Hematopoietic multipotent progenitor cell treated with erythropoietin and hydrocortisone succinate and interleukin-3 and kit ligand, for 6 days (in vitro differentiated cells): ENCODE measurements around the gene CFAP53.
"Not testable (repeated sequence)": the region's sequence is repeated elsewhere in the genome, so short reads cannot be mapped to it uniquely, and the experiment has no call there.

ENCODE experiments used
- DNase-seq: peaks from one replicate; pipeline ENCODE4 v3.0.0-alpha.2; 2015

The CFAP53 gene, protein sequence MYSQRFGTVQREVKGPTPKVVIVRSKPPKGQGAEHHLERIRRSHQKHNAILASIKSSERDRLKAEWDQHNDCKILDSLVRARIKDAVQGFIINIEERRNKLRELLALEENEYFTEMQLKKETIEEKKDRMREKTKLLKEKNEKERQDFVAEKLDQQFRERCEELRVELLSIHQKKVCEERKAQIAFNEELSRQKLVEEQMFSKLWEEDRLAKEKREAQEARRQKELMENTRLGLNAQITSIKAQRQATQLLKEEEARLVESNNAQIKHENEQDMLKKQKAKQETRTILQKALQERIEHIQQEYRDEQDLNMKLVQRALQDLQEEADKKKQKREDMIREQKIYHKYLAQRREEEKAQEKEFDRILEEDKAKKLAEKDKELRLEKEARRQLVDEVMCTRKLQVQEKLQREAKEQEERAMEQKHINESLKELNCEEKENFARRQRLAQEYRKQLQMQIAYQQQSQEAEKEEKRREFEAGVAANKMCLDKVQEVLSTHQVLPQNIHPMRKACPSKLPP

DNA sequence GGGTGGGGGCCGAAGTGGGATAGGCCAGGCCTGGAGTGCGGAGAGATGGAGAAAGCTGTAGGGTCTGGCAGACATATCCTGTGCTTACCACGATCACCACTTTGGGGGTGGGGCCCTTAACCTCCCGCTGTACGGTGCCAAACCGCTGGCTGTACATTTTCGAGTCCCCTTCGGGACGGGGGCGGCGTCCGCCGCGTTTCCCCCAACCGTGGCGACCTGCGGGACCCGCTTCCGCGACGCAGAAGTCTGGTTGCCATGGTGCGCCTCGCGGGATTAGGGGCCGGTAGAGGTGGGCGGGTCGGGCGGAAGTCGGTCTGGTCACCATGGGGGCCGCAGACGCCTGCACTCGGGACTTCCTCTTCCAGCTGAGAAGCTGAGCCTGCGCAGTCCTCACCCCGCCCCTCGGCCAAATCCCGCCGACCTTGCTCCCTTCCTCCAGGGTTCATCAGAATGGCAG, at the start of gene CFAP53:
Gene CFAP53, minus strand, starts transcription at position 248 of the 457 bp plus-strand sequence. Its CDS starts 91 bp downstream, at position 157.
- peak; percentile 96 for DNase-seq

DNA sequence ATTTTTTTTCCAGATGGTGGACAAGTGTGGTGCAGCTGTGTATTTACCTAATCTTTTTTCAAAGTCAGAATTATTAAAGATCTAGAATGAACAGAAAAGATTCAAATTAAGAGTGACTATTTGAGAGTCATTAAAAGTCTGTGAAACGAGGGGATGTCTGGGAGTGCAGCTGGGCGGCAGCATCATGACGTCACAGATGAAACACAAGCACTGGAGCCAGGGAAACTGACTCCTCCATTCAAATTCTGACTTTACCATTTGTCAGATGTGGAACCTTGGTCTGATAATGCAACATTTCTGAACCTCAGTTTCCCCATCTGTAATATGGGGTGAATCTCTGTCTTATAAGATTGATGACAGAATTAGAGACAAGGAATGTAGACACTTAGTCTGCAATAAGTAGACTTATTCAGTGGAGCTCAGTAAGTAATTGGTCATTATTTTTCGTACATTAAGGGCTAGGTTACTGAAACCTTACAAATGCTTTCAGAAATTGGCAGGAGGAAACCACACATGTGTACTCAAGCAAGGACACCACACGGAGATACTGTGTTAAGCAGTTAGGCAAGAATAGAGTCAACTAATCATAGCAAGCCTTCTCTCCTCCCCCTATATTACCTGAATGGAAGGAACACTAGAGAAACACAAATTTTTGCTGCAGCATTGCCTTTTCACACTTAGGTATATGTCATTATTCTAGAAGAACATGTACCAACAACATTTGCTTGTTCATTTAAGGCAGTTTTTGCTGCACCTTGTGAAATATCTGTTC, 49.0 kb upstream of the CFAP53 start:
- DNase-seq = no peak

DNA sequence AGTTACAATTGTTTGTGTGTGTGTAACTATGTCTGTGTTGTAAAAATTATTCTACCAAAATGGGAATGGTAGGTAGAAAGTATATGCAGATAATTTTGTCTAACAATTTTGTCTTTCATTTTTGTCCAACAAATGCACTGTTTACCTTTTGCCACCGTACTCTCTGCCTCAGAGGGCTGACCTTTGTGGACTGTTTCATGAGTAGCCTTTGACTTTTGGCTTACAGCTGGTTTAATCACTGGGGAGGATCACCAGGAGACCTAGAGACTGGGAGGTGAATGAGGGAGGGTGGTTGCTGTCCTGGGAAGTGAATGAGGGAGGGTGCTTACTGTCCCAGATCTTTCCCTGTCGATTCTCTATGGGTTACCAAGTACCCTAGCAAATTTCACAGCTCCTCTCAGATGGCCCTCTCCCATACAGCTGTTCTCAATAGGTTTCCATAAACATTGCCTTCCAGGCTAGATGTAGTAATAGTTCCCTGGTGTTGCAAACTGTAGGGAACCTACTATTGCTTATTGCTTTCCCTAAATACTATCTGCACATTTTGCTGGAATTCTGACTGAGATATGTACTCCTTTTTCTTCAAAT, 47.7 kb upstream of the CFAP53 start:
- DNase-seq = no peak

DNA sequence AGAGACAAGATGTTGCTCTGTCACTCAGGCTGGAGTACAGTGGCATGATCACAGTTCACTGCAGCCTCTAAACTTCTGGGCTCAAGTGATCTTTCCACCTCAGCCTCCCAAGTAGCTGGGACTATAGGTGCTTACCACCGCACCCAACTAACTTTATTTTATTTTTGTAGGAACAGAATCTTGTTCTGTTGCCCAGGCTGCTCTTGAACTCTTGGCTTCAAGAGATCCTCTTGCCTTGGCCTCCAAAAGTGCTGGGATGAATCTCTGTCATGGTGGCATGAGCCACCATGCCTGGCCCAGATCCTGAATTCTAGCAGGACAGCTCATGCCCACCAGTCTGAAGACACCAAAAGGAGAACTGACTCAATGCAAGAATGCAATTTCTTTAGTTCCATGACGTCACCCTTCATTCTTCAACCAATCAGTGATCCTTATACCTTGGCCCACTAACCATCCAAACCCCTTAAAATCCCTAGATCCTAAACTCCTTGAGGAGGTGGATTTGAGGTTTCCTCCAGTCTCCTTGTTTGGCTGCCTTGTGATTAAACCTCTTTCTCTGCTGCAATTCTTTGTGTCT, 46.8 kb upstream of the CFAP53 start:
- DNase-seq = no peak

DNA sequence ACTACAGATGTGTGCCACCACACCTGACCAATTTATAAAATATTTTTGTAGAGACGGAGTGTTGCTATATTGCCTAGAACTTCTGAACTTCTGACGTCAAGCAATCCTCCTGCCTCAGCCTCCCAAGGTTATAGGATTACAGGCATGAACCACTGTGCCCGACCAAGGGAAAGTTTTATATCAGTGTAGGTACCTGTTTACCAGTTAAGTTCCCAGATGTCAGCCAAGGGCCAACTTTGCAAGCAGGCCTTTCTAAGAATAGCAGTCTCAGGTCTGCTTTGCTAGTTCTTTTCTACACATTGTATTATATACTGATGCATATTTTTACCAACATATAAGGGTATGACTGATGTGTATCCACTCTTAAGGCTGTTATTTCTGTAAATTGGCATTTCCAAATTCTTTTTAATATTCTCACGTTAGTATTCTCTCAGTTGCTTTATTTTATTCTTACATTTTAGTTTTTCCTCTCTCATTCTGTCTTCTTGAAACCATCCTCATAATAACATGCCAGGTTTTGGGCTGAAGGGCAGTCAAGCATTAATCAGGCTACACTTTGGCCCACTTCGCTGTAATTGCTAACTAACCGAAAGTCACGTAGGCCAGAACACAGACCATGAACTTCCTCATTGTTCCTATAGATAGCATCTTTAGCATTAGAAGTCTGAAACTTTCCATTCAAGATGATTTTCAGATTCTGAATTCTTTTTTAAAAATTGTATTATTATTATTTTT, 46.2 kb upstream of the CFAP53 start:
- DNase-seq = no peak

DNA sequence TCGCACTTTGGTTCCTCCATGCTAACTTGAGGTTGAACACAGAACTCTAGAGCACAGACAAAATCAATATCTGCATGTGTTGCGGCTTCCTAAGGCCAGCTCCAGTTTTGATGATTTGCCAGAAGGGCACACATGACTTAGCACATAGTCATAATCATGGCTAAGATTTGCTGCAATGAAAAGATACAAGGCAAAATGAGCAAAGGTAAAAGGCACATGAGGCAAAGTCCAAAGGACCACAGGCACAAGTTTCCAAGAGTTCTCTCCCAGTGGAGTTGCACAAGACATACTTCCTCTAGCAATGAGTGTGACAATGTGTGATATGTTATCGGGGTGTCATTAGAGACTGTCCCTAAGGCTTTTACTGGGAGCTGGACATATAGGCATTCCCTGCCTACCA, 45.4 kb upstream of the CFAP53 start:
- DNase-seq = no peak

DNA sequence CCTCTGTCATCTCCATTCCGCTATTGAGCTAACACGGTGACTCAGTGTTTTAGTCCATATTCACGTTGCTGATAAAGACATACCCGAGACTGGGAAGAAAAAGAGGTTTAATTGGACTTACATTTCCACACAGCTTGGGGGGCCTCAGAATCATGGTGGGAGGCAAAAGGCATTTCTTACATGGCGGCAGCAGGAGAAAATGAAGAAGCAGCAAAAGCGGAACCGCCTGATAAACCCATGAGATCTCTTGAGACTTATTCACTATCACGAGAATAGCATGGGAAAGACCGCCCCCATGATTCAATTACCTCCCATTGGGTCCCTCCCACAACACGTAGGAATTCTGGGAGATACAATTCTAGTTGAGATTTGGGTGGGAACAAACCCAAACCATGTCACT, 43.8 kb upstream of the CFAP53 start:
- DNase-seq = no peak

DNA sequence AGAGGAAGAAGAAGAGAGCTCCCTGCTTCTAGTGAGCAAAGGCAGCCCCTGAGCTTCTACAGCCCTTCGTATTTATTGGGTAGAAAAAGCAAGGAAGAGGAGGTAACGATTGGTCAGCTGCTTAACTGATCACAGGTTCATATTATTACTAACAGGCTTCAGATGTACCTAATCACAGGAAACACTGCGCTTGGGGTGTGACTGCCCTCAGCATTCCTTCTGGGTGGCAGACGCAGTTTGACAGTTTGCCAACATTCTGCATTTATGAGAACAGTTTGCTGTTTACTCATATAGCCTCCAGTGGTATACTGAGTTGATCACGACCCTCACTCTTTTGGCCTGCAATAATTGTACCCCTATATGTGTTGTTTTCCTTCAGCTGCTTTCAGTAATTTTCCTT, 42.6 kb upstream of the CFAP53 start:
- not testable (repeated sequence) for DNase-seq

DNA sequence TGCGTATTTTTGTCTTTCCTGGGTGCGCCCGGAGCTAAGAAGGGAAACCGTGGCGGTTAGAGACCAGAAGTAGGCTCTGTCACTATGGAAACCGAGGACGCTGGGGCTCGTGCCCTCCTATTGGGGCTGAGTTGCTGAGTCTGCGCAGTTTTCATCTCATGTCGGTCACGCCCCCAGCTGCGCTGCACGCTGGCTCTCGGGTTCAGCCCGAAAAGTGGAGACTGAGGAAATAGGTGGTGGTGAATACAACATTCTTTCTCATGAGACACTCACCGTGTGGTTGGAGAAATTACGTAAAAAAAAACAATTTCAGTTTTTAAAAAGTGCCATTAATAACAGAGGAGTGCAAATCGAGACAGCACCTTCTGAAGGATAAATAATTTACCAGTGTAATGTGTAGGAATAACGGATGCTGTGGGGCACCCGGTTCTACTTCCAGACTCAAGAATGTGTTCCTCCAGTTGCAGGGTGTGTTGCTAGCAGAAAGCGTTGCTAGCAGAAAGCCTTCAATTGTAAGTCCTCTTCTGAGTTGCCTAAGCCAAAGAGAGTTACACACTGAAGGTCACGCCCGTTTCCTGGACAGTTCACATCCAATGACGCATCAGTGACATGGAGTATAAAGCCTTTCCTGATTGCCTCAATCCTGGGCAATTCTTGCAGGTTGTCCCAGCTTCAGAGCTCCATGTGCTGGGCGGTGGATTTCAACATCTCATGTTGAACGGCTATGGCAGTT, 41.6 kb upstream of the CFAP53 start:
- DNase-seq = peak; percentile 98

DNA sequence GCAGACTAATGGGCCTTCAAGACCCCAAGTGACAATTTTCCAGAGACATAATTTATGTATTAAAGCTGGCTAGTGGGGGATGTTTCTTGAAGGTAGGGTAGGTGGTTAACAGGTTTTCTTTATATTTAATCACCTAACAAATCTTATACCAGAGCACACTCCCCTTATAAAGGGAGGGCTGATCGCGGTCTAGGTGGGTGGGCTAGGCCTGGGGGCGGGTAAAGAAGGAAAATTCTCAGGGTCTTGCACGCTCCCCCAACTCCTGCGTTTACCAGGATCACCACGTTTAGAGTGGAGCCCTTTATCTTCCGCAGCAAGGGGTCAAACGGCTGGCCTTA, 41.1 kb upstream of the CFAP53 start:
- DNase-seq = no peak

DNA sequence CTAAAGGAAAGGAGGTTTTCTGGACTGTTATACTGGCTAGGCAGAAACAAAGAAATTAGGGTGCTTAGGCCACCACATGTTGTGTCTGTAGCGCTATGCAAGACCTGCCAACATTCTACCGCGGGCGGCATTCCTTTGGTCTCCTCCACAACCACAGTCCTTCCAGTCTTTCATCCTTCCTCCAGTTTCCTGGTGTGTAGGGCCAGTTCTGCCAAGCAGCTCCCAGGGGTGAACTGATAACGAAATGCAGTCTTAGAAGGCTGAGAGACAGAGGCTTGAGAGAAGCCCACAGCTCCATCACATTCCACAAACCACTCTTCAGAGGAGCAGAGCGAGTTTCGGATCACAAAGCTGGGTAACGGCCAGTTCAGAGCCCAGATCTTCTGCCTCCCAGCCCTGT, 40.6 kb upstream of the CFAP53 start:
- DNase-seq = no peak

DNA sequence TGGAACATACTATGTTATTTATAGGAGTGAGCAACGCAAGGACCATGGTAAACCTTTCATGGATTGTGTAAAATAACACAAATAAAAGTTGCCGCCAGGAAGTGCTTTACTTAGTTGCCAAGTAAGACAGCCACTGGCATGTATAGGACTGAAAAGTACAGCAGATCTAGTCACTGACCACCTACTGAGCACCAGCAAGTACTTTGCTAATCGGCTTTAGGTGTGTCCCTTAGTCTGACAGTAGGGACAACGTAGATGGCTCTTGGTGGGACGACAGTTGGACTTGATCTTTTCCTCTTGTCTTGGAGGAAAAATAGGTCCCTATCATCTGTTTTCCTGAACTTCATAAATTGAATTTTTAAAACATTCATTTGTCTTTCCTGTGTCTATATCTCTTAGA, 34.8 kb upstream of the CFAP53 start:
- DNase-seq = no peak

DNA sequence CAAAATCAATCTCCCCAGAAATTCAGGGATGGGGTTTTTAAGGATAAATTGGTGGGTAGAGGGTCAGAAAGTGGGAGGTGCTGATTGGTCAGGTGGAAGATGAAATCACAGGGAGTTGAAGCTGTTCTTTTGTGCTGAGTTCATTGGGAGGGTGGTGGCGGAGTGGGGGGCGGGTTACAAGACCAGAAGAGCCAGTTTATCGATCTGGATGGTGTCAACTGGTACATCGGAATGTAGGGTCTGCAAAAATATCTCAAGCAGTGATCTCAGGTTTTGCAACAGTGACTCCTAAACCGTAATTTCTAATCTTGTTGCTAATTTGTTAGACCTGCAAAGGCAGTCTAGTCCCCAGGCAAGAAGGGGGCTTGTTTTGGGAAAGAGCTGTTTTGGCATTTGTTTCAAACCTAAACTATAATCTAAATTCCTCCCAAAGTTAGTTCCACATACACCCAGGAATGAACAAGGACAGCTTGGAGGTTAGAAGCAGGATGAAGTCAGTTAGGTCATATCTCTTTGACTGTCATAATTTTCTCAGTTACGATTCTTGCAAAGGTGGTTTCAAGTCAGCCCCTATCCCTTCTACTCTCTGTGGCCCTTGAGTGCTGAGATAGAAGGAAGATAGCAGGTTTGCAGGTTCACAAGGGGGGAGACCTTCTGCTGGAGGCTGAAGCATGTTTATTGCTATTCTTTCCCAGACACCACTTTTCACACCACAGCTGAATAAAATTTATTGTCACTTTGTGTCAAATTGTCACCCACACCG, 33.5 kb upstream of the CFAP53 start:
- no peak for DNase-seq

DNA sequence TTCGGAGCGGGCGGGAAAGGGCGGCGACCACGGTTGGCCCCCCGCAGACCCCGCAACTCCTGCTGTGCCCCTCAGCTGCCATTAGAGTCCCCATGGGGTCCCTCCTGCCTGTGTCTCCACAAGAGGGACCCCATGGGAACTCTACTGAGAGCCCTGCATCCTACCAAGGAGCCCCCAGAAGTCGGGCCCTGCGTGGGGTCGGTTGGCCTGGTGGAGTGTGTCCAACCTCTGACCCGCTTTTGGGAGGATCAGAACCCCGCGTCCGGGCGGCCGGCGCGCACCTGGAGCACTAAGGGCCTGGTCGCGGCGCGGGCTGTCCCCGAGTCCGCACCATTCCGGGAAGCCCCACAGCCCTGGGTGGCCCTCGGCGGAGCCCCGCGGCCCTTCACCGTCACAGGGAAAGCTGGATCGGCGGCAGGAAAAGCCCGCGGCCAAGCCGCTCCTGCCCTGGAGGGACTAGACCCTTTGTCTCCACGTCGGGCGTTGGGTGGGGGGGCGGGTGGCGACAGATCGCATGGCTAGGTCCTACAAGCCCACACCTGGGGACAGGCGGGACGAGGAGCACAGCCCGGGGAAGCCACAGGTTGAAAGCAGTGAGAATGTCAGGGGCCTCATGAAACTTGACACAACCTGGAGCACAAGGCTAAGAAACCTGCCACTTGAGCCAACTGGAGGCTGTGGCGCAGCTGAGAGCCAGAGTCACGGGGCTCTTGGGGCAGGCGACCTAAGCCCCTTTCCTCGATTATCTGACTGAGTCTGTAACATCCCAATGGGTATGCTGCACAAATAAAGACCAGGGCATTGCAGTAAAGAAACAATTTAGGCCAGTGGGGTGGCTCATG, 32.4 kb upstream of the CFAP53 start:
- no peak for DNase-seq

DNA sequence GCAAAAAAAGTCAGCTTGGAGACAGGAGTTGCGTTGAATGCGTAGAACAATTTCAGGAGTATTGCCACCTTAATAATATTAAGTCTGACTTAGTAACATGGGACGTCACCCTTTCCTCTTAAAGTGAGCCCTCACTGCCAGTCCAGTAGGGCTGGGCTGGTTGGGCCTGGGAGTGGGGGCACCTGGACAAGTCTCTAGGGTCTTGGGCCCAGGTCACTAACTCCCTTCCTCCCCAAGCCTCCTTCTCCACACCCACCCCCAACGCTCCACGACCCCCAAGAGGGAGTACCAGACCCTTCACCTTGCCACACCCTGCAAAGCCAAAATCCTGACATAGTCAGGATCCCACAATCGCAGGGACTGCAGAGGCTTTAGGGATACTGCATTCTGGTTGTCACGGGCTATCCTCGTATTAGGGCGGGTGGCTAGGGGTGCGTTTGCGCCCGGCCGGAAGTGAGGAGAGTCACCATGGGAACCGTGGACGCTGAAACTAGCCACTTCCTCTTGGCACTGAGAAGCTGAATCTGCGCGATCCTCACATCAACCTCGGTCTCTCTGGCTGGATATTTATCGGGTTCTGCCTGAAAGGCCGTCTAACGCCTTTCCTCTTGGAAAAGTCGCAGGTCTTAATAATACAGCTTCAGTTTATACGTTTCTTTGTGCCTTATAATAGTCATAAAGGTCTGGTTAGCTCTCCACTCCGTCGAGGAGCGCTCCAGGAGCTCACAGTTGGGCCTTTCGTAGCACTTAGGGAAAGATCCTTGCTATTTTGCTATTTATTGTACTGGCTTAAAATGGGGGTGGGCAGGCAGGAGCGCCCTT, 31.5 kb upstream of the CFAP53 start:
- DNase-seq = peak; percentile 92

DNA sequence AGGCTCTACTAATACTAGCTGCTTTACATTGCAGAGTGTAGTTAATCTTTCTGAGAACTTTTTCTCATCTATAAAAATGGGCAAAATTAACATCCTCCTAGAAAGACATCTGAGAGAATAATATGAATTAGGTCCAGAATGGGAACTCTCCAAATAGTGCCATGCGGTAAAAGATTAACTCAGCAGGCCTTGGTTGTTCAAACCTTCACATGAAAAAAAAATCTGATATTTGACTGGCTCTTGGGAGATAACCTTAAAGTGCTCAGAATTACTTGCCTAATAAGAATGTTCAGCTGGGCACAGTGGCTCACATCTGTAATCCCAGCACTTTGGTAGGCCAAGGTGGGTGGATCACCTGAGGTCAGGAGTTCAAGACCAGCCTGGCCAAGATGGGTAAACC, 26.7 kb upstream of the CFAP53 start:
- DNase-seq = no peak

DNA sequence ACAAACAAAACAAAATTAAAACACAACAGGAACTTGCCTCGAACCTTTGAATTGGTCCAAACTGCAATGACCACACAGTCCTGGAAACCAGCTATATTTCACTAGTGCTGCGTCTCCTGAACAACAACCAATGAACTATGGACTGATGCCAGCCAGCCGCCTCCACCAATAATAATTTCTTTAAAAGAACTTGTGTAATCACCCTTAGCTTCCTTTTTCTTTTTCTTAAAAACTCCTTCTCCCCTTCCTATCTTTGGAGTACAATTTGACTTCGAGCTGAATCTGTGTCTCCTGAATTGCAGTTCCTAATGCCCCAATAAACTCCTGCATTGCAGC, 22.8 kb upstream of the CFAP53 start:
- no peak for DNase-seq

DNA sequence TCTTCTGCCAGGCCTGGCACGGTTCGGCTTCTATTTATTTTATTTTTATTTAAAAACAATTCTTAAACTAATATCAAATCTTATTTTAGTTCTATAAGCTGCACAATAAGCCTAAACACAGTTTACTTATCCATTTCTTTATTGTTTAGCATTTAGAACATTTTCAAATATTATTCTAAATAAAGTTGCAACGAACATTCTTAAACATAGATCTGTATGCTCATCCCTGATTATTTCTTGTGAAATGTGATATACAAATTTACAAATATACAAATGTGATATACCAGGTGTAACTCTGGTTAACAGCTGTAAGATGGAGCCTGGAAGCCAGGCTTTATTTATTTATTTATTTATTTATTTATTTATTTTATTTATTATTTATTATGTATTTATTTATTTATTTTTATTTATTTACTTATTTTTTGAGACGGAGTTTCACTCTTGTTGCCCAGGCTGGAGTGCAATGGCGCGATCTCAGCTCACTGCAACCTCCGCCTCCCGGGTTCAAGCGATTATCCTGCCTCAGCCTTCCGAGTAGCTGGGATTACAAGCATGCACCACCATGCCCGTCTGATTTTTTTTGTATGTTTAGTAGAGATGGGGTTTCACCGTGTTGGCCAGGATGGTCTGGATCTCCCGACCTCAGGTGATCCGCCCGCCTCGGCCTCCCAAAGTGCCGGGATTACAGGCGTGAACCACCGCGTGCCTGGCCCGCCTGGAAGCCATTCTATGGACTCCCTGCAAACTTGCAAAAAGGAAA, 22.2 kb upstream of the CFAP53 start:
- DNase-seq = not testable (repeated sequence)
